Retinal pigment epithelial cell (primary cell): ENCODE results near the gene PACSIN2.

Experiments used
- DNase-seq: peaks from one replicate; pipeline ENCODE4 v3.0.0-alpha.2; 2010; ENCODE audit warnings: low read depth
- H3K4me3 ChIP-seq: 2 replicates; pipeline ENCODE4 v1.5.1; 2011; ENCODE audit warnings: mild to moderate bottlenecking, low read length, control low read depth, moderate library complexity
- TF ChIP-seq, protein P1 (sequence below): conservative IDR thresholded peaks from 2 replicates; pipeline ENCODE4 v1.5.1; 2011; ENCODE audit warnings: low read depth, low read length, control low read depth, inconsistent platforms

Gene PACSIN2

DNA sequence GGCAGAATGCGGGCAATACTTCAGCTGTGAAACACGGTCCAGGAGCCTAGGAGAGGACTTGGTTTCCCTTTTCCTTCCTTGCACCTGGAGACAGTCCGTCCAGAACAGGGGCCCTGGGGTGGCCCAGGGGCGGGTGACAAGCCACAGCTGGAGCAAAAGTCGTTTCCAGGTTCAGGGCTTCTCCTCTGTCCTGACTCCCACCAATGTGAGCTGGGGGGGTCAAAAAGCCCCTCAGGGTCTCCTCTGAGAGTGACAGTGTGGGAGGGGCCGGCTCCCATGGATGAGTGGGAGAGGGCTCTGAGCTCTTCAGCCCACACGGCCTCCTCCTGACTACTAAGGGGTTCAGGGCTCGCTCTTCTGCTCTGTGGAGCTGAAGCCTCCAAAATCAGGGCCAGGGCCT is 137.8 kb downstream of the PACSIN2 start:
- TF ChIP-seq, protein P1, sequence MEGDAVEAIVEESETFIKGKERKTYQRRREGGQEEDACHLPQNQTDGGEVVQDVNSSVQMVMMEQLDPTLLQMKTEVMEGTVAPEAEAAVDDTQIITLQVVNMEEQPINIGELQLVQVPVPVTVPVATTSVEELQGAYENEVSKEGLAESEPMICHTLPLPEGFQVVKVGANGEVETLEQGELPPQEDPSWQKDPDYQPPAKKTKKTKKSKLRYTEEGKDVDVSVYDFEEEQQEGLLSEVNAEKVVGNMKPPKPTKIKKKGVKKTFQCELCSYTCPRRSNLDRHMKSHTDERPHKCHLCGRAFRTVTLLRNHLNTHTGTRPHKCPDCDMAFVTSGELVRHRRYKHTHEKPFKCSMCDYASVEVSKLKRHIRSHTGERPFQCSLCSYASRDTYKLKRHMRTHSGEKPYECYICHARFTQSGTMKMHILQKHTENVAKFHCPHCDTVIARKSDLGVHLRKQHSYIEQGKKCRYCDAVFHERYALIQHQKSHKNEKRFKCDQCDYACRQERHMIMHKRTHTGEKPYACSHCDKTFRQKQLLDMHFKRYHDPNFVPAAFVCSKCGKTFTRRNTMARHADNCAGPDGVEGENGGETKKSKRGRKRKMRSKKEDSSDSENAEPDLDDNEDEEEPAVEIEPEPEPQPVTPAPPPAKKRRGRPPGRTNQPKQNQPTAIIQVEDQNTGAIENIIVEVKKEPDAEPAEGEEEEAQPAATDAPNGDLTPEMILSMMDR = no peak
- no peak overlapping the region for H3K4me3 ChIP-seq
- no peak for DNase-seq

DNA sequence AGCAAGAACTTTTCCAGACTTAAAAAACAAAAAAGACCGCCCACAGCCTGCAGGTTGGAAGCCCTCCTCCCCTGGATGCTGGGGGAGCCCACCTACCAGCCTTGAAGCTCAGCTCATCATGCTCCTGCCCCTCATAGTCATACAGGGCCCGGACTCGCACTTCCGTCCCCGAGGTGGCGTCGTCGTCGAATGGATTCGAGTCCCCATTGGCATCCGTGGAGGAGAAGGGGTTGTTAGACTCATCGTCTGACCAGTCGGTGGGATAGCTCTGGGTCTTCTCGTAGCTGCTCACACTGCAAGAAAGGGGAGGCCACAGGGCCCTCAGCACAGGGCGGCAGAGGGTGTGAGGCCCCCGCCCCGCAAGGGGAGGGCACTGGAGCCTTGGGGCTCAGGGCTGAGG is 138.9 kb downstream of the PACSIN2 start:
- no peak for DNase-seq
- TF ChIP-seq, protein P1 = no peak
- H3K4me3 ChIP-seq = no peak overlapping the region

GRCh38 chr22:42874010-42874409 is 140.9 kb downstream of the PACSIN2 start:
- TF ChIP-seq, protein P1 = no peak
- no peak overlapping the region for H3K4me3 ChIP-seq
- DNase-seq = no peak

- no peak for DNase-seq
- TF ChIP-seq, protein P1 = no peak
- H3K4me3 ChIP-seq = no peak overlapping the region
These were observed 141.6 kb downstream of the PACSIN2 start for GRCh38 chr22:42873356-42873755.

DNA sequence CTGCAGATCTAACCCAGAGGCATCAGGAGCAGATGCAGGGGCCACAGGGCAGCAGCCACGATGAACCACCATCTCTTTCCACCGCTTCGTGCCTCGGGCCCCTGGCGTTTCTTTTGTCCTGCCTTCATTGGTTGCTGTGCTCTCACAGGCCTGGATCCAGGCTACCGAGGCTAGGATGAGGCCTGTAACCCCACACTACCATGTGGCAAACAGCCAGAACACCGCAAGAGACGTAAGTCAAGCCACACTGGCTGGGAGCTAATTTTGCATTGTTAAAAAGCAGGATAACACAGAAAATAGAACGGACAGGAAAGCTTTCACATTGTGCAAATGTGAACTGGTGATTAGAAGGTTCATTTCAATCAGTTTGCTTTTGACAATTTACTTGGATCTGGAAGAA is 142.1 kb downstream of the PACSIN2 start:
- H3K4me3 ChIP-seq = no peak overlapping the region
- TF ChIP-seq, protein P1 = no peak
- no peak for DNase-seq

GRCh38 chr22:42871146-42872050 is 143.6 kb downstream of the PACSIN2 start:
- H3K4me3 ChIP-seq = no peak overlapping the region
- TF ChIP-seq, protein P1 = no peak
- DNase-seq = no peak

DNA sequence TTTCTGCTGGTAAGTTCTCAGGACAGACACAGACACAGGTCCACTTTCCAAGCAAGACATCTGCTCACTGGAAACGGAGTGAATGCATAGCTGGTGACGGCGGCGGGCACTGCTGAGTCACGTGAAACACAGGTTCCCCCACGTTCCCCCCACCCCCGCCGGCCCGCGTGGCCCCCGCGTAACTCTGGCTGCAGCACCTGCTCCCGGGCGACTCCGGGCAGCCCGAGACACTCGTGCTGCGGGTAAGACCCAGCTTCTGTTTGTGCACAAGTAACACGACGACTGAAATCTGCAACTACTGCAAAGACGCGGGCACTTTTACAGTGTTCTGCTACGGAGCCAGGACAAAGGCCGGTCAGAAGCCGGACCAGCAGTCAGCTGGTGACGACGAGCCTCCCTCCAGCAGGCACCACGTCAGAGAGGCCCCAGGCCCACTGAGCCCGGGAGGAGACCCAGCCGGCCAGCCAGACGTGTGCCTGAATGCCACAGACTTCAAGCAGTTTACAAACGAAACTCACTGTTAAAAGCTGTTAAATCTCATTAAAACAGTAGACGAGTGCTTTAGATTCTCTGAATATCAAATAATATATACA is 145.0 kb downstream of the PACSIN2 start:
- no peak overlapping the region for H3K4me3 ChIP-seq
- no peak for DNase-seq
- TF ChIP-seq, protein P1 = no peak
